ENCODE data around the gene ZNF43. TPM values are rescaled to one million over a fixed set of nuclear protein-coding genes. Genes with fewer than 3 reads are reported as not detected.
A peak's percentile ranks its signal among the peaks of the same experiment; 100 is the strongest.

Gene ZNF43
- total and polyA plus RNA-seq, 2 of the 8 experiments (the other 6 are each of a cell fraction or from before 2014, with no cell fraction given) = 24.7 to 53.1 TPM

GRCh38 chr19:21835429-21835809, 563 bp downstream of the ZNF43 start:
- peaks cover 6% of the 10 kb centered on the region for H3K79me1 ChIP-seq (ENCODE audit: low read depth, low read length)
- peak overlapping the region; percentile 79 to 98 (median 90) for H3K9ac ChIP-seq (replicated peaks in 1 of 4; ENCODE audit: extremely low read depth in 1 of 4, low read depth in 3 of 4, low read length in 3 of 4)
- H3K27ac ChIP-seq (ENCODE audit: low read depth, low read length) = peak overlapping the region; percentile 99
- H2BK15ac ChIP-seq (ENCODE audit: low read length) = no peak overlapping the region
- H3K56ac ChIP-seq (replicated peaks; ENCODE audit: insufficient read length, low read depth, low read length) = peak overlapping the region; percentile 57
- no peak overlapping the region for H3K23ac ChIP-seq (ENCODE audit: insufficient read length)
- H3K14ac ChIP-seq (ENCODE audit: insufficient read length) = no peak overlapping the region
- peaks cover 9 to 27% (median 16%) of the 10 kb centered on the region in 4 experiments for H3K36me3 ChIP-seq (ENCODE audit: control insufficient read depth in 2 of 4, insufficient read depth in 4 of 4, low read length in 3 of 4)
- H2BK120ac ChIP-seq (replicated peaks; ENCODE audit: low read depth, low read length) = no peak overlapping the region
- no peak overlapping the region for H2AK5ac ChIP-seq (ENCODE audit: low read depth, low read length)
- peak overlapping the region; percentile 99; the same call in 1 of the 2 replicates for H4K8ac ChIP-seq (ENCODE audit: extremely low read depth, insufficient read depth, low read length)
- H2AFZ ChIP-seq (ENCODE audit: low read length) = peak overlapping the region; percentile 42; the same call in 1 of the 2 replicates
- no peaks in the 10 kb centered on the region for H3K4me1 ChIP-seq (replicated peaks in 1 of 4; ENCODE audit: control insufficient read depth in 3 of 4, insufficient read depth in 4 of 4, low read length in 3 of 4)
- H2BK5ac ChIP-seq (ENCODE audit: low read depth, low read length) = peak overlapping the region; percentile 76; the same call in 1 of the 2 replicates
- no peaks in the 10 kb centered on the region for H3K9me3 ChIP-seq (ENCODE audit: insufficient read depth in 2 of 2, low read depth in 1 of 2, low read length in 1 of 2)
- peak overlapping the region; percentile 47 to 91 (median 75) for H3K4me3 ChIP-seq (ENCODE audit: extremely low read depth in 1 of 4, insufficient read depth in 2 of 4, low read depth in 3 of 4, low read length in 4 of 4)
- peaks cover 0 to 43% of the 10 kb centered on the region in 2 experiments; a peak in 2 of 4 replicates for H3K79me2 ChIP-seq (ENCODE audit: control insufficient read depth in 1 of 2, insufficient read depth in 2 of 2, low read length in 2 of 2)
- no peak overlapping the region for H2BK12ac ChIP-seq (ENCODE audit: low read depth, low read length)
- peak overlapping the region; percentile 57 for H4K5ac ChIP-seq (ENCODE audit: insufficient read length, low read depth, low read length)
- H3K18ac ChIP-seq (ENCODE audit: extremely low read depth, low read length) = peak overlapping the region; percentile 14
- CTCF ChIA-PET (ENCODE audit: partially characterized antibody) = interaction anchor here (0.6 to 1.4 kb wide), 5 partner anchors 8 to 997 kb away, joined by 3 to 4 read pairs (median 3); partner anchors contain the start of gene ZNF429
- peak overlapping the region; percentile 43 to 83 for H3K4me2 ChIP-seq (ENCODE audit: insufficient read depth in 1 of 2, low read depth in 2 of 2, low read length in 2 of 2)
- H3K23me2 ChIP-seq (ENCODE audit: low read depth, low read length) = no peaks in the 10 kb centered on the region
- no peaks in the 10 kb centered on the region for H3K27me3 ChIP-seq (replicated peaks in 1 of 4; ENCODE audit: control insufficient read depth in 3 of 4, extremely low read depth in 1 of 4, insufficient read depth in 3 of 4, low read length in 3 of 4)
- H2BK20ac ChIP-seq (ENCODE audit: low read length) = no peak overlapping the region
- no peak overlapping the region for H4K91ac ChIP-seq (replicated peaks; ENCODE audit: insufficient read length, low read length)
- DNase-seq (ENCODE audit: low read depth in 1 of 2, low spot score in 2 of 2) (no peak), FAIRE-seq (no peak)
- H4K20me1 ChIP-seq (replicated peaks in 1 of 2; ENCODE audit: control insufficient read depth in 1 of 2, insufficient read depth in 2 of 2, low read length in 2 of 2) = peaks cover 0 to 11% of the 10 kb centered on the region in 2 experiments
- no peak overlapping the region for H3K4ac ChIP-seq (replicated peaks; ENCODE audit: insufficient read length, low read depth, low read length)
- TF ChIP-seq HDAC6 (IDR thresholded peaks at IDR 0.05; ENCODE audit: low read depth, low read length) (no peak), MAX (IDR thresholded peaks at IDR 0.05) (no peak), TCF12 (IDR thresholded peaks at IDR 0.05; ENCODE audit: low read depth, low read length) (no peak), CBX5 (IDR thresholded peaks at IDR 0.05; ENCODE audit: low read depth, low read length) (no peak), ASH2L (IDR thresholded peaks at IDR 0.05; ENCODE audit: low read length) (no peak), GABPA (IDR thresholded peaks at IDR 0.05; ENCODE audit: borderline replicate concordance, insufficient read depth, low read length) (no peak), HDAC2 (IDR thresholded peaks at IDR 0.05; ENCODE audit: borderline replicate concordance in 1 of 2, low read depth in 2 of 2, low read length in 2 of 2) (no peak), ATF3 (IDR thresholded peaks at IDR 0.05; ENCODE audit: insufficient read depth, low read depth, low read length) (no peak), TAF7 (optimal IDR thresholded peaks at IDR 0.05; ENCODE audit: borderline replicate concordance, low read depth, low read length) (no peak)
- POLR2A ChIA-PET (ENCODE audit: partially characterized antibody) = interaction anchor here (0.6 to 8.7 kb wide), 28 partner anchors 9 to 836 kb away, joined by 3 to 107 read pairs (median 4); partner anchors contain the start of genes ZNF100, ZNF429 and ZNF708
- 15% methylated on average over 23 of the region's 23 CpGs; no CpG with 5 or more reads in 1 of the 2 experiments for WGBS, 2 experiments (ENCODE audit: extremely low coverage in 1 of 2, insufficient coverage in 1 of 2, insufficient read length in 1 of 2, insufficient replicate concordance in 2 of 2, low coverage in 1 of 2, low lambda C conversion rate in 2 of 2, missing lambda C conversion rate in 1 of 2)
